Stimulated activated CD4-positive, alpha-beta T cell treated with anti-CD3 and anti-CD28 coated beads, Interleukin-2, amount 100 ng/mL, for 24 hours (primary cell): Measurements from ENCODE around the gene ZBTB7B.

Experiments used
- DNase-seq, 2 donors: peaks; one replicate each; pipeline ENCODE4 v3.0.0-alpha.2; 2020

ZBTB7B gene

DNA sequence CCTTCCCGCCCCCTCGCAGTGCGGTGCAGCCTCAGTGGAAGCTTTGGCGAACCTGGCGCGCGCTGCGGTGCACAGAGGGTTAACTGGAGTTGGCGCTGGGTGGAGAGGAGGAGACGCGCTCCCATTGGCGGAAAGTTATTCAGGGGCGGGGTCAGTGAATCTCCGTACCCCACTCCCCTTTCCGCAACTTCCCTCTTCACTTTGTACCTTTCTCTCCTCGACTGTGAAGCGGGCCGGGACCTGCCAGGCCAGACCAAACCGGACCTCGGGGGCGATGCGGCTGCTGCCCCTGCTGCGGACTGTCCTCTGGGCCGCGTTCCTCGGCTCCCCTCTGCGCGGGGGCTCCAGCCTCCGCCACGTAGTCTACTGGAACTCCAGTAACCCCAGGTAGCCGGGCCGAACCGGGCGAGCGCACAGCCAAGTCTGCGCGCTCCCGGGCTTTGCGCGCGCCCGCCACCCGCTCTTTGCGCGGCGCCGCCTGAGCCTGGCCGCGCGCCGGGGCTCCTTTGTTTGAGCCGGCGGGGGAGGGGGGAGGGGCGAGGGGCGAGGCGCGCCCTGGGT is 61.0 kb downstream of the ZBTB7B start, which contains the start of gene EFNA4:
Gene EFNA4, plus strand, starts transcription at position 191 of the 561 bp plus-strand sequence. Its CDS starts 84 bp downstream, at position 275.
- DNase-seq: peak; percentile 86 to 87

DNA sequence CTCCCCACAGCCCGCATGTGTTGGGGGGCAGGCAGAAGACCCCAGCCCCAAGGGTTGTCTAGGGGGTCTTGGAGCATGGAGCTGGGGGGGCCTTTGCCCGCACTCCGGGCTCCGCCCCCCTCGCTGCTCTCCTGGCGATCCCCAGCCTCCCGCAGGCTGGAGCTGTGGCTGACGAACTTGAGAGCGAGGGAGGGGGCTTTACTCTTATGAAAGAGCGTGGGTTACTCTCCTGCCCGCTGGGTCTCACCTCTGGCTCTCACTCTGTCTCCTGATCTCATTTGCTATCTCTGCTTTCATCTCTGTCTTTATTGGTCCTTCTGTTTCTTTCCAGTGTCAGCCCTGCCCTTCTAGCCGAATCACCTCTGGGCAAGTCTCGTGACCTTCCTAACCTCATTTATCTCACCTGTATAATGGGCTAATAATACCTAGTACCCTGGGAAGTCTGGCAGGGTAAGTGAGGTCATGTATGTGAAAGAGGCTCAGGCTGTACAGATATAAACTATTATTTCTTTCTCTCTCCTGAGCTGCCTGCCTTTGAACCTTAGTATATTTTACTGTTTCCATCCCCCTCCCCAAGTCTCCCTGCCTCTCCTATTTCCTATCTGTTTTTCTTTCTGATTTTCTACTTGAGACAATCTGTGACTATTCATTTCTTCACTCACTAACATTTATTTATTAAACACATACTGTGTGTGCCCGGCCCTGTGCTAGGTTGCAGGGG is 61.7 kb downstream of the ZBTB7B start:
- DNase-seq: peak in 1 of 2 donors; percentile 38

DNA sequence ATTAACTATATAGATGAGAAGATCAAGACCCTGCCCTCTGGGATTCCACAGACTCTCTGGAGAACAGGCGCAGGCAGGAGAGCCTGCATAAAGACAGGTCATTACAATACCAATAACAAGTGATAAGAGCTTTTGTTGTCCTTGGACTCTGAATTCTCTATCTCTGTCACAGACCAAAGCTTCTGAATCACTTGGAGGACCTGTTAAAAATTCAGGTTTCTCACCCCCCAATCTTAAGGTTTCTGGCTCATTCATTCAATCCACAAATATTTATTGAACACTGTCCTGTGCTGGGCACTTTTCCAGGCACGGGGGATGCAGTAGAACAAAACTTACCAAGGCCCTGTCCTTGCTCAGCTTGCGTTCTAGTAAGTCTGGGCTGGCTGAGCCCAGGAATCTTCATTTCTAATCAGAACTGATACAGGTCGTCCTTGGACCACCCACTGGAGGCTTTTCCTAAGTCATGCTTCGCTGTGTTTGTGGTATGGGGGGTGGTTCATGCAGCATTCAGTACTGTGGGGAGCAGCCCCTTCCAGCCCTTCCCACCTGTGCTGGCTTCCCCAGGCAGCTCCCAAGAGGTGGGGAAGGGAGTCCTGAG is 62.3 kb downstream of the ZBTB7B start:
- DNase-seq: no peak

DNA sequence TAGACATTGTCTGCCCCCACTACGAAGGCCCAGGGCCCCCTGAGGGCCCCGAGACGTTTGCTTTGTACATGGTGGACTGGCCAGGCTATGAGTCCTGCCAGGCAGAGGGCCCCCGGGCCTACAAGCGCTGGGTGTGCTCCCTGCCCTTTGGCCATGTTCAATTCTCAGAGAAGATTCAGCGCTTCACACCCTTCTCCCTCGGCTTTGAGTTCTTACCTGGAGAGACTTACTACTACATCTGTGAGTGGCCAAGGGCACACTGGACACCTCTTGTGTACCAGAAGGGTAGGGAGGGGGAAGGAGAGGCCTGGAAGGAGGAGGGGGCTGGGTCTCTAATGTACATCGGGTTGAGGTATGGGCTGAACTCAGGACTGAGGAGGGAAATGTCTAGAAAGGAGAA is 64.2 kb downstream of the ZBTB7B start:
- DNase-seq: no peak
